ENCODE results near the gene DERL3. TPM values are rescaled to one million over a fixed set of nuclear protein-coding genes. Genes with fewer than 3 reads are reported as not detected.
A peak's percentile ranks its signal among the peaks of the same experiment; 100 is the strongest.

Gene DERL3
- total and polyA plus RNA-seq, 2 of the 13 experiments (the other 11 are each of a cell fraction or from before 2014, with no cell fraction given) = not detected

DNA sequence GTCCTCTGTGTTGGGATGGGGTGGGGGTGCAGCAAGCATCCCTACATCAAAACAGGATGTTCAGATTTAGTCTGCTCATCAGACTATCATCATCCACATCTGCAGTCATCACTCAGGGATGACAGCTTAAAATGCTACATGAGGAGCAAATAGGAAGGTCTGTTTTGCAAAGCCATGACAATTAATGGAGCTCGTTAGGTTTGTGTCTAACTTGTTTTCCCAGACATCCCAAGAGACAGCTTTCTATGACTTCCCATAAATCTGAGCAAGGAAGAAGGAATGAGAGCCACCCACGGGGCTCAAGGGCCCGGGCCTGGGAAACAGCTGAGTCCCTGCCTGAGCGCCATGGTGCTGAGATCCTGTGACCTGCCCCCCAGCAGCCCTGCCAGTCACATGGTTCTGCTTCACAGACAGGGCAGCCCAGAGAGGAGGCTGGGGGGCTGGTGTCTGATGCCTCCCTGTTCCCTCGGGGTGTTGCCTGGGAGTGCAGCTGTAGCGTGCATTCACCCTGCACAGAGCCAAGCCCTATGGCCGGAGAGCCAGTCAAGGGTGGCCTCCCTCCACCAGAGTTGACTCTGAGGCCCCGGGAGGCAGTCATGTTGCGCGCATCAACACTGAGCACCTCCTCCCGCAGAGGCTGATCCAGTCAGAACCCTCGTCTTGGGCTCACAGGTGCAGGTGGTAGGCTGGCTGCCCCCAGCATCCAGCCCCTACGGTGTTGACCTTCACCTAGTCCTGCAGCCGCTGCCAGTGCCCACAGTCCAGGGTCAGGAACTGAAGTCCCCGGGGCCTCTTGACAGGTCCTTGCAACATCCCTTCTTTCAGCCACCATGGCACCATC is 12.1 kb downstream of the DERL3 start:
- Histone ChIP-seq H3K9ac (ENCODE audit: insufficient read depth, low read depth, low read length) (no peak overlapping the region), H3K9me3 (ENCODE audit: low read length) (no peaks in the 10 kb centered on the region), H3K27me3 (ENCODE audit: control insufficient read depth in 1 of 2, insufficient read depth in 2 of 2, low read length in 2 of 2) (no peaks in the 10 kb centered on the region), H3K4me2 (ENCODE audit: low read depth, low read length) (no peak overlapping the region), H3K36me3 (replicated peaks in 1 of 2; ENCODE audit: control insufficient read depth in 1 of 2, insufficient read depth in 2 of 2, low read length in 2 of 2) (peaks cover 58 to 84% of the 10 kb centered on the region in 2 experiments), H2AFZ (ENCODE audit: low read length) (no peak overlapping the region), H3K27ac (ENCODE audit: extremely low read length, insufficient read depth, low read length) (peak overlapping the region; percentile 28), H3K4me1 (ENCODE audit: insufficient read depth, low read length) (peaks cover 24% of the 10 kb centered on the region), H3K79me2 (ENCODE audit: insufficient read depth, low read length) (no peaks in the 10 kb centered on the region), H4K20me1 (ENCODE audit: insufficient read depth, low read length) (no peaks in the 10 kb centered on the region), H3K4me3 (replicated peaks in 1 of 3; ENCODE audit: insufficient read depth in 1 of 3, low read depth in 2 of 3, low read length in 3 of 3) (no peak overlapping the region)
- CTCF ChIA-PET (ENCODE audit: low intra/inter-chr PET ratio, low total read pairs) = no interaction called here
- WGBS (ENCODE audit: low lambda C conversion rate) = 90% methylated on average over 6 of the region's 15 CpGs
- in situ Hi-C loops (cut with HindIII; ENCODE audit: extremely low pct_ligation_motif_present, low pct_unique_long_range_greater_than_20kb) (loop anchor here (25.0 kb wide), 1 partner anchor 214 kb away; no protein-coding TSS in a partner anchor), intact Hi-C loops (cut with micrococcal nuclease; ENCODE audit: unreplicated experiment) (no loop called here)
- ATAC-seq (peak; percentile 20), DNase-seq (ENCODE audit: low spot score) (no peak), FAIRE-seq (no peak)
- POLR2A ChIA-PET = interaction anchor here (0.7 to 0.9 kb wide), 2 partner anchors 40 to 56 kb away, joined by 3 read pairs; partner anchors contain the start of gene SMARCB1
- TF ChIP-seq, protein P1, sequence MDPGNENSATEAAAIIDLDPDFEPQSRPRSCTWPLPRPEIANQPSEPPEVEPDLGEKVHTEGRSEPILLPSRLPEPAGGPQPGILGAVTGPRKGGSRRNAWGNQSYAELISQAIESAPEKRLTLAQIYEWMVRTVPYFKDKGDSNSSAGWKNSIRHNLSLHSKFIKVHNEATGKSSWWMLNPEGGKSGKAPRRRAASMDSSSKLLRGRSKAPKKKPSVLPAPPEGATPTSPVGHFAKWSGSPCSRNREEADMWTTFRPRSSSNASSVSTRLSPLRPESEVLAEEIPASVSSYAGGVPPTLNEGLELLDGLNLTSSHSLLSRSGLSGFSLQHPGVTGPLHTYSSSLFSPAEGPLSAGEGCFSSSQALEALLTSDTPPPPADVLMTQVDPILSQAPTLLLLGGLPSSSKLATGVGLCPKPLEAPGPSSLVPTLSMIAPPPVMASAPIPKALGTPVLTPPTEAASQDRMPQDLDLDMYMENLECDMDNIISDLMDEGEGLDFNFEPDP (CRISPR knock-in tag; conservative IDR thresholded peaks at IDR 0.05) = 0 out of 2 replicates have a peak, but pooled peaks have one; percentile 19
- TF ChIP-seq AKAP8 (CRISPR knock-in tag; IDR thresholded peaks at IDR 0.05) (no peak), CBX5 (CRISPR knock-in tag; IDR thresholded peaks at IDR 0.05; ENCODE audit: borderline replicate concordance) (no peak), AGO2 (optimal IDR thresholded peaks at IDR 0.05; ENCODE audit: low read depth, low read length) (peak; percentile 65)
- BruUV-seq (replicated peaks) = no TSS peak
